MM.1S (cell line): ENCODE data around the gene C10orf53.

Source experiments
- DNase-seq: peaks from one replicate; pipeline ENCODE4 v3.0.0-alpha.2; 2015
- H2AFZ ChIP-seq: fragments of 300-600 bp; sonication (generic); 2 replicates; pipeline ENCODE4 v1.6.0; 2016; ENCODE audit warnings: antibody characterized with exemption, low read length
- H3F3A ChIP-seq: fragments of 300-600 bp; sonication (generic); 2 replicates; pipeline ENCODE4 v1.6.1; 2016; ENCODE audit warnings: mild to moderate bottlenecking, antibody characterized with exemption, low read length, moderate library complexity, mixed read lengths; ENCODE audit not compliant: insufficient read depth
- H3K27ac ChIP-seq: fragments of 300-600 bp; sonication (generic); 2 replicates; pipeline ENCODE4 v1.5.1; 2016; ENCODE audit warnings: mild to moderate bottlenecking, low read length
- H3K27me3 ChIP-seq: fragments of 300-600 bp; sonication (generic); replicated peaks from 2 replicates; pipeline ENCODE4 v1.6.0; 2016; ENCODE audit warnings: low read length; ENCODE audit not compliant: insufficient read depth
- H3K36me3 ChIP-seq: fragments of 300-600 bp; sonication (generic); replicated peaks from 2 replicates; pipeline ENCODE4 v1.6.1; 2016; ENCODE audit warnings: mild to moderate bottlenecking, low read length, mixed read lengths; ENCODE audit not compliant: insufficient read depth
- H3K4me1 ChIP-seq: fragments of 300-600 bp; sonication (generic); 2 replicates; pipeline ENCODE4 v1.6.1; 2016; ENCODE audit warnings: low read length, mixed read lengths
- H3K4me2 ChIP-seq: fragments of 300-600 bp; sonication (generic); 2 replicates; pipeline ENCODE4 v1.6.0; 2016; ENCODE audit warnings: low read depth, low read length
- H3K4me3 ChIP-seq: fragments of 300-600 bp; sonication (generic); 2 replicates; pipeline ENCODE4 v1.5.1; 2016; ENCODE audit warnings: low read length, mixed read lengths
- H3K79me2 ChIP-seq: fragments of 300-600 bp; sonication (generic); 2 replicates; pipeline ENCODE4 v1.6.1; 2016; ENCODE audit warnings: mixed run types, low read length, mixed read lengths
- H3K9ac ChIP-seq: fragments of 300-600 bp; sonication (generic); 2 replicates; pipeline ENCODE4 v1.6.1; 2016; ENCODE audit warnings: low read length, mixed read lengths
- H3K9me2 ChIP-seq: fragments of 300-600 bp; sonication (generic); replicated peaks from 2 replicates; pipeline ENCODE4 v1.6.1; 2016; ENCODE audit warnings: mild to moderate bottlenecking, low read length, mixed read lengths; ENCODE audit not compliant: insufficient read depth
- H3K9me3 ChIP-seq: fragments of 300-600 bp; sonication (generic); replicated peaks from 2 replicates; pipeline ENCODE4 v1.6.1; 2016; ENCODE audit warnings: mild to moderate bottlenecking, low read length, mixed read lengths; ENCODE audit not compliant: insufficient read depth
- H4K20me1 ChIP-seq: fragments of 300-600 bp; sonication (generic); 2 replicates; pipeline ENCODE4 v1.6.1; 2016; ENCODE audit warnings: mild to moderate bottlenecking, low read length, moderate library complexity, mixed read lengths; ENCODE audit not compliant: insufficient read depth
- EZH2 ChIP-seq: fragments of 300-600 bp; sonication (generic); optimal IDR thresholded peaks from 2 replicates; pipeline ENCODE3; 2017; ENCODE audit warnings: low read depth, mild to moderate bottlenecking, antibody characterized with exemption, low read length, mixed read lengths
- EZH2phosphoT487 ChIP-seq: fragments of 300-600 bp; sonication (generic); IDR thresholded peaks from 2 replicates; pipeline ENCODE4 v1.6.1; 2018; ENCODE audit warnings: antibody characterized with exemption, low read length
- TF ChIP-seq, protein P1 (sequence below): fragments of 300-600 bp; sonication (generic); IDR thresholded peaks from 2 replicates; pipeline ENCODE4 v1.5.1; 2016; ENCODE audit warnings: antibody characterized with exemption, low read length, mixed read lengths

The C10orf53 gene

DNA sequence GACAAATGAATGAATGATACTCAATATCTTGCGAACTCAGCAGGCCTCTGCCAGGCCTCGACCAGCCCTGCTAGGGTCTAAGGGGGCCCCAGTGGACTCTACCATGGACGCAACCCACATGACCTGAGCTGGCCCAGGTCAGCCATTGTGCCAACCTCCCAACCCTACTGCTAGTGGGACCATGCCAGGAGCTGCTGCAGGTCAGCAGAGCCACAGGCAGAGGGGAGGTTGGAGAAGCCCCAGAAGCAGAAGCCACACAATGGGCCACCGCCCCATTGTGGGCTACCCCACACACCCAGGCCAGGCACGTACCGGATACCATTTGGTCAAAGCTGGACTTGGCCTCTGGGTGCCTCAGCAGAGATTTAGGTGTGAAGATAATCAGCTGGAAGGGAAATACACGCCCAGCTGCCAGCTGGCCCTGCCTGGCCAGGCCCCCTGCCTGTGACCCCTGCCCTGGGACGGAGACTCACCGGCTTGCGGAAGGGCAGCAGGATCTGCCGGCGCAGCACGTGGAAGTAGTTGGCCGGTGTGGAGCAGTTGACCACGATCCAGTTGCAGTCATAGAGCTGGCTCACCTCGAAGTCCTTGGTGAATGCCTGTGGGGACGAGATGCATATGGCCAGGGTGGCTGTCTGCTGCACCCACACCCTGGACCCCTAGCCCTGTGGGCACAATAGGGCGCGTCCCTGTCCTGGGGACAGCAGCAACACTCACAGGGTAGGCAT is 58.2 kb downstream of the C10orf53 start:
- no peak overlapping the region for H3K27ac ChIP-seq
- no peak overlapping the region for H3K9ac ChIP-seq
- no peak overlapping the region for H2AFZ ChIP-seq
- no peaks in the 10 kb centered on the region for H4K20me1 ChIP-seq
- no peak overlapping the region for H3K4me3 ChIP-seq
- no peak overlapping the region for H3K4me2 ChIP-seq
- DNase-seq, result no peak
- H3K79me2 ChIP-seq, result no peaks in the 10 kb centered on the region
- H3K36me3 ChIP-seq, result no peaks in the 10 kb centered on the region
- no peaks in the 10 kb centered on the region for H3K4me1 ChIP-seq
- no peaks in the 10 kb centered on the region for H3F3A ChIP-seq
- H3K9me3 ChIP-seq, result no peaks in the 10 kb centered on the region
- TF ChIP-seq EZH2 (no peak), EZH2phosphoT487 (no peak)
- TF ChIP-seq, protein P1, sequence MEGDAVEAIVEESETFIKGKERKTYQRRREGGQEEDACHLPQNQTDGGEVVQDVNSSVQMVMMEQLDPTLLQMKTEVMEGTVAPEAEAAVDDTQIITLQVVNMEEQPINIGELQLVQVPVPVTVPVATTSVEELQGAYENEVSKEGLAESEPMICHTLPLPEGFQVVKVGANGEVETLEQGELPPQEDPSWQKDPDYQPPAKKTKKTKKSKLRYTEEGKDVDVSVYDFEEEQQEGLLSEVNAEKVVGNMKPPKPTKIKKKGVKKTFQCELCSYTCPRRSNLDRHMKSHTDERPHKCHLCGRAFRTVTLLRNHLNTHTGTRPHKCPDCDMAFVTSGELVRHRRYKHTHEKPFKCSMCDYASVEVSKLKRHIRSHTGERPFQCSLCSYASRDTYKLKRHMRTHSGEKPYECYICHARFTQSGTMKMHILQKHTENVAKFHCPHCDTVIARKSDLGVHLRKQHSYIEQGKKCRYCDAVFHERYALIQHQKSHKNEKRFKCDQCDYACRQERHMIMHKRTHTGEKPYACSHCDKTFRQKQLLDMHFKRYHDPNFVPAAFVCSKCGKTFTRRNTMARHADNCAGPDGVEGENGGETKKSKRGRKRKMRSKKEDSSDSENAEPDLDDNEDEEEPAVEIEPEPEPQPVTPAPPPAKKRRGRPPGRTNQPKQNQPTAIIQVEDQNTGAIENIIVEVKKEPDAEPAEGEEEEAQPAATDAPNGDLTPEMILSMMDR, result no peak
- no peaks in the 10 kb centered on the region for H3K9me2 ChIP-seq
- 0 out of 2 replicates have a peak, but pooled peaks cover 4% of the 10 kb centered on the region for H3K27me3 ChIP-seq

- Histone ChIP-seq H3K27me3 (0 out of 2 replicates have a peak, but pooled peaks cover 4% of the 10 kb centered on the region), H3K9ac (no peak overlapping the region), H3K4me2 (no peak overlapping the region), H3K9me2 (no peaks in the 10 kb centered on the region), H3K79me2 (no peaks in the 10 kb centered on the region), H3K4me3 (no peak overlapping the region), H4K20me1 (no peaks in the 10 kb centered on the region), H3K9me3 (no peaks in the 10 kb centered on the region), H3F3A (no peaks in the 10 kb centered on the region), H3K4me1 (no peaks in the 10 kb centered on the region), H2AFZ (no peak overlapping the region), H3K36me3 (no peaks in the 10 kb centered on the region), H3K27ac (no peak overlapping the region)
- TF ChIP-seq EZH2, result no peak
- TF ChIP-seq EZH2phosphoT487, result no peak
- TF ChIP-seq, protein P1, result no peak
- no peak for DNase-seq
Observed at GRCh38 chr10:49738616-49739360, 59.3 kb downstream of the C10orf53 start.

DNA sequence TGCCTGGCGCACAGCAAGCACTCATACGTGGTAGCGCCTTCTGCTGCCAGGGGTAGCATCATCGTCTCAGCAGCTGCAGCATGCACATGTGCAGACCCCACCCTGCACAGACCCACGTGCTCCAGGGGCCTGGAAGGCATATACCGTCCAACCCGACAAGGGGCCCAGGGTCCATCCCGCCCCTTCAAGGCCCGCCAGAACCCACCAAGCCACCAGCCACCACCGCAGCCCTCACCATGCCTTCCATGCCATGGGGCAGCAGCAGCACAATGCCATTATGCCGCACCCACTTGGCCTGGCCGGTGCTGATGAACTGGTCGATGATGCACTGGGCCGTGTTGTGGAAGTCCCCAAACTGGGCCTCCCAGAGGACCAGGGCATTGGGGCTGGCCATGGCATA is 60.0 kb downstream of the C10orf53 start:
- no peak for DNase-seq
- H3K9me2 ChIP-seq, result no peaks in the 10 kb centered on the region
- H3K4me1 ChIP-seq, result no peaks in the 10 kb centered on the region
- H3K4me2 ChIP-seq, result no peak overlapping the region
- H3K27ac ChIP-seq, result no peak overlapping the region
- TF ChIP-seq, protein P1, result no peak
- TF ChIP-seq EZH2 (no peak), EZH2phosphoT487 (no peak)
- no peaks in the 10 kb centered on the region for H3K36me3 ChIP-seq
- no peaks in the 10 kb centered on the region for H4K20me1 ChIP-seq
- H2AFZ ChIP-seq, result no peak overlapping the region
- 0 out of 2 replicates have a peak, but pooled peaks cover 4% of the 10 kb centered on the region for H3K27me3 ChIP-seq
- no peaks in the 10 kb centered on the region for H3K9me3 ChIP-seq
- no peak overlapping the region for H3K4me3 ChIP-seq
- no peak overlapping the region for H3K9ac ChIP-seq
- no peaks in the 10 kb centered on the region for H3F3A ChIP-seq
- H3K79me2 ChIP-seq, result no peaks in the 10 kb centered on the region
